ENCODE measurements around the gene CDC37.
"Not testable (repeated sequence)": the region's sequence is repeated elsewhere in the genome, so short reads cannot be mapped to it uniquely, and the experiment has no call there.

CDC37 gene

GRCh38 chr19:10393137-10393536 lies 10.2 kb downstream of the CDC37 start:
- no peak for DNase-seq

- DNase-seq, result no peak
Measured at GRCh38 chr19:10392120-10392519, 11.2 kb downstream of the CDC37 start.

GRCh38 chr19:10390652-10391286 lies 12.6 kb downstream of the CDC37 start:
- DNase-seq, result peak; percentile 72 to 78

- peak; percentile 58 to 62 for DNase-seq
Measured at GRCh38 chr19:10389863-10390262, 13.5 kb downstream of the CDC37 start.

- DNase-seq, result peak; percentile 89 to 94
Measured at GRCh38 chr19:10388957-10389356, 14.4 kb downstream of the CDC37 start.

- no peak for DNase-seq
Measured at GRCh38 chr19:10384580-10384979, 18.8 kb downstream of the CDC37 start.

GRCh38 chr19:10383223-10383499 lies 20.2 kb downstream of the CDC37 start:
- DNase-seq, result not testable (repeated sequence)

- DNase-seq, result peak; percentile 98 to 99
Measured at GRCh38 chr19:10380313-10381102, 22.8 kb downstream of the CDC37 start, which contains the start of gene TYK2. TYK2 (minus strand) TSS chr19:10380572; CDS start chr19:10378406, 2,166 bp downstream.

- DNase-seq, result no peak
Measured at GRCh38 chr19:10379880-10380312, 23.4 kb downstream of the CDC37 start.

- DNase-seq, result no peak
Measured at GRCh38 chr19:10378124-10378523, 25.2 kb downstream of the CDC37 start.

GRCh38 chr19:10377140-10377640 lies 26.2 kb downstream of the CDC37 start:
- DNase-seq, result not testable (repeated sequence)

GRCh38 chr19:10374931-10375330 lies 28.4 kb downstream of the CDC37 start:
- no peak for DNase-seq

GRCh38 chr19:10372690-10373089 lies 30.7 kb downstream of the CDC37 start:
- DNase-seq, result no peak

GRCh38 chr19:10368101-10368803 lies 35.1 kb downstream of the CDC37 start:
- DNase-seq, result no peak

GRCh38 chr19:10366950-10367512 lies 36.3 kb downstream of the CDC37 start:
- DNase-seq, result not testable (repeated sequence)

- no peak for DNase-seq
Measured at GRCh38 chr19:10365518-10365917, 37.8 kb downstream of the CDC37 start.

- DNase-seq, result no peak
Measured at GRCh38 chr19:10364644-10365043, 38.7 kb downstream of the CDC37 start.

- DNase-seq, result no peak
Measured at GRCh38 chr19:10363789-10364281, 39.5 kb downstream of the CDC37 start.

GRCh38 chr19:10362259-10362658 lies 41.1 kb downstream of the CDC37 start:
- DNase-seq, result no peak

GRCh38 chr19:10361569-10362011 lies 41.8 kb downstream of the CDC37 start:
- DNase-seq, result no peak

- no peak for DNase-seq
Measured at GRCh38 chr19:10356431-10356830, 46.9 kb downstream of the CDC37 start.

- peak; percentile 80 for DNase-seq
Measured at GRCh38 chr19:10353793-10354391, 49.5 kb downstream of the CDC37 start.

All from activated T-cell treated with anti-CD3 and anti-CD28 coated beads, Interleukin-2, amount 50 U/mL, for 48 hours (primary cell).